Omental fat pad (tissue), 4 donors: ENCODE data around the gene UGT1A5. TPM values are rescaled to one million over a fixed set of nuclear protein-coding genes. Genes with fewer than 3 reads are reported as not detected.

ENCODE experiments used
- ATAC-seq: fragments of 150-250 bp; one replicate; pipeline ENCODE4 v1.9.1; 2016; ENCODE audit warnings: mild to moderate bottlenecking, moderate library complexity; ENCODE audit not compliant: low FRiP score
- DNase-seq: peaks from one replicate; pipeline ENCODE4 v3.0.0-alpha.2; 2019; ENCODE audit warnings: low spot score
- total RNA-seq, 4 donors: library from RNA; depleted of rRNA; stranded (reverse); fragments of >200 nt; gene quantifications; one replicate each; pipeline ENCODE4 v1.1.0, GENCODE V29; 2016
- TF ChIP-seq, protein P1 (sequence below), 3 donors: fragments of 450-650 bp; IDR thresholded peaks; one replicate each; pipeline ENCODE4 v1.5.1; 2016 to 2017; ENCODE audit warnings: antibody characterized with exemption in 3 of 3, mild to moderate bottlenecking in 3 of 3, moderate library complexity in 2 of 3

The UGT1A5 gene
- not detected for total RNA-seq

DNA sequence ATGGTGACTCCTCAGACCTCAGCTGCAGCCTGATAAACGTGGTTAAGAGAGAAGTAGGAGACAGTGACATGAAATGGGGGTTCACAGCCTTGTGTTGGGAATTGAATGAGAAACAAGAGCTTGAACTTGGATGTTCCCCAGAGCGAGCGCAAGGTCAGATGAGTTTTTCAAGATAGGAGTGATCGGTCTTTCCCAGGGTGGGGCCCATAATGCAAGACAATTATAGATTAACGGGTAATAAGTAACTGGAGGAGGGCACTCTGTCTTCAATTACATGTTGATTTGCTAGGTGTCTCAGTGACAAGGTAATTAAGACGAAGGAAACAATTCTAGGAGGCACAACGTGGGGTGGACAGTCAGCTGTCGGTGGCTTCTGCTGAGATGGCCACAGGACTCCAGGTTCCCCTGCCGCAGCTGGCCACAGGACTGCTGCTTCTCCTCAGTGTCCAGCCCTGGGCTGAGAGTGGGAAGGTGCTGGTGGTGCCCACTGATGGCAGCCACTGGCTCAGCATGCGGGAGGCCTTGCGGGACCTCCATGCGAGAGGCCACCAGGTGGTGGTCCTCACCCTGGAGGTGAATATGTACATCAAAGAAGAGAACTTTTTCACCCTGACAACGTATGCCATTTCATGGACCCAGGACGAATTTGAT lies at the start of gene UGT1A5:
Gene UGT1A5 (plus strand): TSS at position 297 of the 651 bp plus-strand sequence. CDS start 85 bp downstream, at position 382.
- TF ChIP-seq, protein P1, sequence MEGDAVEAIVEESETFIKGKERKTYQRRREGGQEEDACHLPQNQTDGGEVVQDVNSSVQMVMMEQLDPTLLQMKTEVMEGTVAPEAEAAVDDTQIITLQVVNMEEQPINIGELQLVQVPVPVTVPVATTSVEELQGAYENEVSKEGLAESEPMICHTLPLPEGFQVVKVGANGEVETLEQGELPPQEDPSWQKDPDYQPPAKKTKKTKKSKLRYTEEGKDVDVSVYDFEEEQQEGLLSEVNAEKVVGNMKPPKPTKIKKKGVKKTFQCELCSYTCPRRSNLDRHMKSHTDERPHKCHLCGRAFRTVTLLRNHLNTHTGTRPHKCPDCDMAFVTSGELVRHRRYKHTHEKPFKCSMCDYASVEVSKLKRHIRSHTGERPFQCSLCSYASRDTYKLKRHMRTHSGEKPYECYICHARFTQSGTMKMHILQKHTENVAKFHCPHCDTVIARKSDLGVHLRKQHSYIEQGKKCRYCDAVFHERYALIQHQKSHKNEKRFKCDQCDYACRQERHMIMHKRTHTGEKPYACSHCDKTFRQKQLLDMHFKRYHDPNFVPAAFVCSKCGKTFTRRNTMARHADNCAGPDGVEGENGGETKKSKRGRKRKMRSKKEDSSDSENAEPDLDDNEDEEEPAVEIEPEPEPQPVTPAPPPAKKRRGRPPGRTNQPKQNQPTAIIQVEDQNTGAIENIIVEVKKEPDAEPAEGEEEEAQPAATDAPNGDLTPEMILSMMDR (IDR thresholded peaks at IDR 0.05), result no peak
- ATAC-seq (no peak), DNase-seq (no peak)

DNA sequence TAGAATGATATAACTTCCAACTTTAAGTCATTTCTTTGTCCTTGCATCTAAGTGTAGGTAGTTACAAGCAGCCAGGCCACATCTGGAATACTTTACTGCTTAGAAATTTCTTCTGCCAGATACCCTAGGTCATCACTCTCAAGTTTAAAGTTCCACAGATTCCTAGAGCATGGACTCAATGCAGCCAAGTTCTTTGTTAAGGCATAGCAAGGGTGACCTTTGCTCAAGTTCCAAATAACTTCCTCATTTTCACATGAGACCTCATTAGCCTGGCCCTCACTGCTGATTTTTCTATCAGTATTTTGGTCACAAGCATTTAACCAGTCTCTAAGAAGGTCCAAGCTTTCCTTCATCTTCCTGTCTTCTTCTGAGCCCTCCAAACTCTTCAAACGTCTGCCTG lies 48.8 kb upstream of the UGT1A5 start:
- ATAC-seq (no peak), DNase-seq (no peak)
- TF ChIP-seq, protein P1 (IDR thresholded peaks at IDR 0.05), result no peak

DNA sequence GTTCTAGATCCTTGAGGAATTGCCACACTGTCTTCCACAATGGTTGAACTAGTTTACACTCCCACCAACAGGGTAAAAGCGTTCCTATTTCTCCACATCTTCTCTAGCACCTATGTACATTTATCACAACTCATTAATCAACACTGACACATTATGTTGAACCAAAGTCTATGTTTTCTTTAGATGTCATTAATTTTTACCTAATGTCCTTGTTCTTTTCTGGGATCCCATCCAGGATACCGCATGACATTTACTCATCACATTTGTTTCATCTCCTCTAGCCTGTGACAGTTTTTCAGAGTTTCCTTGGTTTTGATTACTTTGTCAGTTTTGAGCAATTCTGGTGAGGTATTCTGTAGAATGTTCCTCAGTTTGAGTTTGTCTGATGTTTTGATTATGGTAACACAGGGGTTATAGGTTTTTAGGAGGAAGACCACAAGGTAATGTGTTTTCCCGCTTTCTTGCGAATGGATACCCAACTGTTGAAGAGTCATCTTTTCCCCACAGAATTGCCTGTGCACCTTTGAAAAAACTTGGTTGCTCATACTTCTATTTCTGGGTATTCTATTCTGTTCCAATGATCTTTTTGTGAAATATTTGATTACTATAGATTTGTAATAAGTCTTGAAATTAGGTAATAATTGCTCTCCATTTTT lies 44.0 kb upstream of the UGT1A5 start:
- DNase-seq, result no peak
- no peak for ATAC-seq
- TF ChIP-seq, protein P1 (IDR thresholded peaks at IDR 0.05), result no peak

DNA sequence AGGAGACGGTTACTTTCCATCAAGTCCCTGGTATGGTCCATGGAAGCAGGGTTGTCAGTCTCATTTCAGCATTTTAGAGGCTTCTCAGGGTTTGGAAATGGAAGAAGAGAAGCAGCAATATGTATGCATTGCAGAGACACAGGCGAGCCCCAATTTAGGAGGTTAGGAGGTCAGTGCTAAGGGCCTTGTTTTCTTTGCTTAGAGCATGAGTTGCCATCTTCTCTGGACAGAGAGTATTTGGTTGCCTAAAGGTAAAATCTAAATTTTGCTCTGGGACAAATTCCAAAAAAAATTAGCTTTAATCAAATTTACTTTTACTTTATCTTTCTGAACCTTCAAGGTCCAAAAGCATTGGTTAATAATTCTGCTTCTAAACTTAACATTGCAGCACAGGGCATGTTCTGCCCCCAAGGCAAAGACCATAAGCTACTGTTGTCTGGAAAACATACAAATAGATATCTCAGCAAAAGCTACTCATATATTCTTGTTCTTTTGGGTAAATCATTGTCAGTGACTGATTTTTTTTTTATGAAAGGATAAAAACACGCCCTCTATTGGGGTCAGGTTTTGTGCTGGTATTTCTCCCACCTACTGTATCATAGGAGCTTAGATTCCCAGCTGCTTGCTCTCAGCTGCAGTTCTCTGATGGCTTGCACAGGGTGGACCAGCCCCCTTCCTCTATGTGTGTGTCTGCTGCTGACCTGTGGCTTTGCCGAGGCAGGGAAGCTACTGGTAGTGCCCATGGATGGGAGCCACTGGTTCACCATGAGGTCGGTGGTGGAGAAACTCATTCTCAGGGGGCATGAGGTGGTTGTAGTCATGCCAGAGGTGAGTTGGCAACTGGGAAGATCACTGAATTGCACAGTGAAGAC lies 41.2 kb upstream of the UGT1A5 start, which contains the start of gene UGT1A9:
Gene UGT1A9 (plus strand): TSS at position 609 of the 872 bp plus-strand sequence. CDS start 37 bp downstream, at position 646.
- no peak for ATAC-seq
- no peak for DNase-seq
- TF ChIP-seq, protein P1 (IDR thresholded peaks at IDR 0.05), result no peak

DNA sequence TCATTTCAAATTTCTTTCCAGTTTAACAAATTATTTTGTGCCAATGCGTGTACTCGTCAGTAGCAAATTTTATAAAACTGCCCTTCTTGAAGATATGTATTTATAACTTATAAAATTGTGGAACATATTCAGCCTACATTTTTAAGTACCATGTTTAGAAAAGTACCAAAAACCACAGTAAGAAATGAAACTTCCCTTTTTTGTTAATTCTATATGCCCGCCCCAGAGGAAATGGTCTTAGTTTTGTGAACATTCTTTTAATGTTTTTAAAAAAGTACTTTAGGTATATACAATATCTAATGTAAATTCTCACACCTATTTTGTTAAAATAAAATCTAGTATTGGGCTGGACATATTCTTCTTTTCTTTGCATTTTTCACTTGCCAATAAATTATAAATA lies 39.8 kb upstream of the UGT1A5 start:
- DNase-seq, result no peak
- TF ChIP-seq, protein P1 (IDR thresholded peaks at IDR 0.05), result no peak
- no peak for ATAC-seq

DNA sequence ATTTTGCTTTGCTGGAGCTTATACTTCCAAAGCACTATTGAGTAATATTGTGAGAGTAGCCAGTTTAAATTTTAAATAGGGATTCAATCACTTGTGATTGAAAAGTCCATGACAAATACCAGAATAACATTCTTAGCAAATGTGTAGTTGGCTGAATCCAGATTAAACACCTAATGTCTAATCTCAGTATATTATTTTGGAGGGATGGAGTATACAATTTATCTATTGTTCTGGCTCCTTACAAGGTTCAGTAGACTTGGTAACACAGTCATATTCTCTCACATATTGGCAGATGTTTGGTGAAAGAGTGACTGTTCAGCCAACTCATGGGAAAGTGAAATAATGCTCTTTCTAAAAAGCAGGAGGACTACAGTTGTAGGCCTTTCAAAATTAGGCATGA lies 38.8 kb upstream of the UGT1A5 start:
- TF ChIP-seq, protein P1 (IDR thresholded peaks at IDR 0.05), result no peak
- ATAC-seq (no peak), DNase-seq (no peak)
